GM23338 (cell line): ENCODE measurements around the gene TENT4A.

ENCODE experiments used
- CTCF ChIP-seq, 2 experiments: fragments of 200-600 bp in 1 of 2; sonication (generic) in 1 of 2; conservative IDR thresholded peaks; 2 replicates each; pipeline versions ENCODE4 v1.5.1 to v1.6.1; 2016 to 2017; ENCODE audit warnings: antibody characterized with exemption in 2 of 2, low read depth in 2 of 2, mild to moderate bottlenecking in 2 of 2, moderate library complexity in 1 of 2
- EZH2 ChIP-seq: fragments of 200-600 bp; sonication (generic); IDR thresholded peaks from one replicate; pipeline ENCODE4 v1.8.0; 2017; ENCODE audit warnings: antibody characterized with exemption, mild to moderate bottlenecking, low read depth; ENCODE audit not compliant: unreplicated experiment
- POLR2AphosphoS5 ChIP-seq: IDR thresholded peaks from 2 replicates; pipeline ENCODE4 v1.6.1; 2016; ENCODE audit warnings: antibody characterized with exemption, low read depth

- TF ChIP-seq CTCF (conservative IDR thresholded peaks at IDR 0.05; ENCODE audit: low read depth in 2 of 2), result no peak
- TF ChIP-seq POLR2AphosphoS5, result no peak
- TF ChIP-seq EZH2, result no peak
Observed at GRCh38 chr5:6791031-6791430, 77.8 kb downstream of the TENT4A start.
